ENCODE results near the gene TMLHE. TPM values are rescaled to one million over a fixed set of nuclear protein-coding genes. Genes with fewer than 3 reads are reported as not detected.
"Not testable (repeated sequence)": the region's sequence is repeated elsewhere in the genome, so short reads cannot be mapped to it uniquely, and the experiment has no call there.

The TMLHE gene, protein sequence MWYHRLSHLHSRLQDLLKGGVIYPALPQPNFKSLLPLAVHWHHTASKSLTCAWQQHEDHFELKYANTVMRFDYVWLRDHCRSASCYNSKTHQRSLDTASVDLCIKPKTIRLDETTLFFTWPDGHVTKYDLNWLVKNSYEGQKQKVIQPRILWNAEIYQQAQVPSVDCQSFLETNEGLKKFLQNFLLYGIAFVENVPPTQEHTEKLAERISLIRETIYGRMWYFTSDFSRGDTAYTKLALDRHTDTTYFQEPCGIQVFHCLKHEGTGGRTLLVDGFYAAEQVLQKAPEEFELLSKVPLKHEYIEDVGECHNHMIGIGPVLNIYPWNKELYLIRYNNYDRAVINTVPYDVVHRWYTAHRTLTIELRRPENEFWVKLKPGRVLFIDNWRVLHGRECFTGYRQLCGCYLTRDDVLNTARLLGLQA
- total RNA-seq (ENCODE audit: low replicate concordance) = 15.1 and 18.5 TPM in 2 replicates
- long read RNA-seq, transcript TMLHE-201 (8 exons, 2,832 nt) = major isoform, 18 of 29 reads
- long read RNA-seq, partial matches to known transcripts = 3 of 29 reads
- long read RNA-seq, other reads (novel, unspliced or antisense) = 6 of 29 reads

GRCh38 chrX:155612312-155613224 is at the start of gene TMLHE, which contains the start of gene SPRY3:
TSS of gene TMLHE (minus strand) at chrX:155612952. CDS start at chrX:155545276, 67,676 bp downstream.
TSS of gene SPRY3 (plus strand) at chrX:155612586.
- Mint-ChIP-seq H3K9me3 (peaks cover 3% of the 10 kb centered on the region), H3K27ac (peak within 1 kb of the TSS; percentile 92), H3K4me1 (ENCODE audit: unreplicated experiment) (no peaks in the 10 kb centered on the region), H3K27me3 (no peaks in the 10 kb centered on the region), H3K36me3 (peaks cover 12% of the 10 kb centered on the region), H3K4me3 (peak within 1 kb of the TSS; percentile 93)
- DNase-seq (ENCODE audit: extremely low spot score, unreplicated experiment) = peak; percentile 75
- TF ChIP-seq, protein P1, sequence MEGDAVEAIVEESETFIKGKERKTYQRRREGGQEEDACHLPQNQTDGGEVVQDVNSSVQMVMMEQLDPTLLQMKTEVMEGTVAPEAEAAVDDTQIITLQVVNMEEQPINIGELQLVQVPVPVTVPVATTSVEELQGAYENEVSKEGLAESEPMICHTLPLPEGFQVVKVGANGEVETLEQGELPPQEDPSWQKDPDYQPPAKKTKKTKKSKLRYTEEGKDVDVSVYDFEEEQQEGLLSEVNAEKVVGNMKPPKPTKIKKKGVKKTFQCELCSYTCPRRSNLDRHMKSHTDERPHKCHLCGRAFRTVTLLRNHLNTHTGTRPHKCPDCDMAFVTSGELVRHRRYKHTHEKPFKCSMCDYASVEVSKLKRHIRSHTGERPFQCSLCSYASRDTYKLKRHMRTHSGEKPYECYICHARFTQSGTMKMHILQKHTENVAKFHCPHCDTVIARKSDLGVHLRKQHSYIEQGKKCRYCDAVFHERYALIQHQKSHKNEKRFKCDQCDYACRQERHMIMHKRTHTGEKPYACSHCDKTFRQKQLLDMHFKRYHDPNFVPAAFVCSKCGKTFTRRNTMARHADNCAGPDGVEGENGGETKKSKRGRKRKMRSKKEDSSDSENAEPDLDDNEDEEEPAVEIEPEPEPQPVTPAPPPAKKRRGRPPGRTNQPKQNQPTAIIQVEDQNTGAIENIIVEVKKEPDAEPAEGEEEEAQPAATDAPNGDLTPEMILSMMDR (conservative IDR thresholded peaks at IDR 0.05) = no peak

DNA sequence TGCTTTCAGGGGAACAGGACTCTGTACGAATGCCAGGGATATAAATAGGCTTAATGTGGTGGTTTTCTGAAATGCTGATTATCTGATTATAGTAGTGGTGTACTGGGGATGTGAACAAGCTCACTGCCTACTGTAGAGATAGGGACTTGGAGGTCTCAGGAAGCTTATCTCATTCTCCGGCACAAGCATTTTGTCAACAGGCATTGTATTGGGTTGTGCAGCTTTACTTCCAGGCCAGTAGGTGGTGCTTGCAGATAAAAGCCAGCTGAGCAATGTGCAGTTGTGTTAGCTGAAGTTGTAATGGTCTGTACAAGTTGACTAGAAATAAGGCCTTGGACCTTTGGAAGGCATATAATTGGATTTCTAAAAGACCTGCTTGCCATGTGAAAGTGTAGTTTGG is 49.5 kb upstream of the TMLHE start:
- no peaks in the 10 kb centered on the region for H3K9me3 Mint-ChIP-seq
- no peaks in the 10 kb centered on the region for H3K4me1 Mint-ChIP-seq (ENCODE audit: unreplicated experiment)
- H3K27ac Mint-ChIP-seq = no peak overlapping the region
- TF ChIP-seq, protein P1 (conservative IDR thresholded peaks at IDR 0.05) = peak; percentile 22
- no peak for DNase-seq (ENCODE audit: extremely low spot score, unreplicated experiment)
- no peak overlapping the region for H3K4me3 Mint-ChIP-seq
- H3K36me3 Mint-ChIP-seq = no peaks in the 10 kb centered on the region
- H3K27me3 Mint-ChIP-seq = no peaks in the 10 kb centered on the region

- Mint-ChIP-seq H3K4me1 (ENCODE audit: unreplicated experiment) (no peaks in the 10 kb centered on the region), H3K27ac (no peak overlapping the region), H3K9me3 (no peaks in the 10 kb centered on the region), H3K27me3 (peaks cover 5% of the 10 kb centered on the region), H3K4me3 (no peak overlapping the region), H3K36me3 (no peaks in the 10 kb centered on the region)
- no peak for DNase-seq (ENCODE audit: extremely low spot score, unreplicated experiment)
- TF ChIP-seq, protein P1 (conservative IDR thresholded peaks at IDR 0.05) = no peak
Observed at GRCh38 chrX:155645180-155645579, 32.4 kb upstream of the TMLHE start.

GRCh38 chrX:155643240-155643639 is 30.5 kb upstream of the TMLHE start:
- no peaks in the 10 kb centered on the region for H3K4me1 Mint-ChIP-seq (ENCODE audit: unreplicated experiment)
- TF ChIP-seq, protein P1 (conservative IDR thresholded peaks at IDR 0.05) = no peak
- DNase-seq (ENCODE audit: extremely low spot score, unreplicated experiment) = no peak
- no peak overlapping the region for H3K27ac Mint-ChIP-seq
- peaks cover 5% of the 10 kb centered on the region for H3K27me3 Mint-ChIP-seq
- H3K4me3 Mint-ChIP-seq = no peak overlapping the region
- no peaks in the 10 kb centered on the region for H3K36me3 Mint-ChIP-seq
- no peaks in the 10 kb centered on the region for H3K9me3 Mint-ChIP-seq

- H3K4me1 Mint-ChIP-seq (ENCODE audit: unreplicated experiment); H3K27me3 Mint-ChIP-seq; H3K9me3 Mint-ChIP-seq; H3K36me3 Mint-ChIP-seq; DNase-seq (ENCODE audit: extremely low spot score, unreplicated experiment): not testable (repeated sequence)
- Mint-ChIP-seq H3K4me3 (peak overlapping the region; percentile 86), H3K27ac (peak overlapping the region; percentile 52)
Observed at GRCh38 chrX:155641371-155641770, 28.6 kb upstream of the TMLHE start.
